HG03060 (cell line): ENCODE results near the gene CCL14.
"Not testable (repeated sequence)": the region's sequence is repeated elsewhere in the genome, so short reads cannot be mapped to it uniquely, and the experiment has no call there.

Source experiments
- ATAC-seq: cut with Tn5 transposase; IDR thresholded peaks from one replicate; pipeline ENCODE4 v1.9.1; 2021; ENCODE audit warnings: low read depth, moderate number of reproducible peaks; ENCODE audit not compliant: unreplicated experiment

CCL14 gene

DNA sequence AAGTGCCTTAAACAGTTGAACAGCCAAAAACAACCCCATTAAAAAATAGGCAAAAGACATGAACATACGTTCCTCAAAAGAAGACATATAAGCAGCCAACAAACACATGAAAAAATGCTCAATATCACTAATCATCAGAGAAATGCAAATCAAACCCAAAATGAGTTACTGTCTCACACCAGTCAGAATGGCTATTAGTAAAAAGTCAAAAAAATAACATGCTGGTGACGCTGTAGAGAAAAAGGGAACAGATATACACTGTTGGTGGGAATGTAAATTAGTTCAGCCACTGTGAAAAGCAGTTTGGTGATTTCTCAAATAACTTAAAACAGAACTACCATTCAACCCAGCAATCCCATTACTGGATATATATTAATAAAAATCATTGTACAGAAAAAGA lies 8.8 kb upstream of the CCL14 start:
- not testable (repeated sequence) for ATAC-seq

DNA sequence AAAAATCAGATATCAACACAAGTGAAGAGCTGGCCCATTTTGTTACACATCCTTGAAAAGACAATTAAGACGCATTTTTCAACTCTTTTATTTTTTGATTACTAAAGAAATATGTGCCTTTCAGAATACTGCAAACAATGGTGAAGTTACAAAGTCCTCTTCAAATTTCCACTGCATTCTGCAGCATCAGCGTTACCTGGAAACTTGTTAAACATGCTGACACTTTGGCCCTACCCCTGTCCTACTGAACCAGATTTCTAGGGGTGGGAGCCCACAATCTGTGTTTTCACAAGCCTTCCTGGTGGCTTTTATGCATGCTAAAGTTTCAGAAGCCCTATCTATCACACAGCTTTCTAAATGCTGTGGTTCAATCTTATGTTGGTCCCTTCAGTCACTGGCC lies 4.5 kb upstream of the CCL14 start:
- ATAC-seq, result no peak

DNA sequence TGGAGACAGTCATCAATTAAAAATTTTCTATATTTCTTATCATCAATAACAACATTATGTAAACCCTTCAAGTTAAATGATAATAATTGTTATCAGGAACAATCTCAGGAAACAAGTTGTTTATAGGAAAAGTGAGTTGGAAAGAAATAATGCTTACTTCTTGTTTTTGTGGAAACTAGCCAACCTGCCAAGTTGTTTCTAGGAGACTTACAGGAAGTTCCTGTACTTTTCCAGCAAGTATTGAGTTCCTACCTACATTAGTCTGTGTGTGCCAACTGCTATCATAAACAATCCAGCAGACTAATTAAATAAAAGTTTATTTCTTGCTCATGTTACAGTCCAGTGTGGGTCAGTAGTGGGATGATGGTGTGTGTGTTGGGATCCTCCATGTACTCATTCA lies 1.6 kb upstream of the CCL14 start:
- ATAC-seq, result no peak

DNA sequence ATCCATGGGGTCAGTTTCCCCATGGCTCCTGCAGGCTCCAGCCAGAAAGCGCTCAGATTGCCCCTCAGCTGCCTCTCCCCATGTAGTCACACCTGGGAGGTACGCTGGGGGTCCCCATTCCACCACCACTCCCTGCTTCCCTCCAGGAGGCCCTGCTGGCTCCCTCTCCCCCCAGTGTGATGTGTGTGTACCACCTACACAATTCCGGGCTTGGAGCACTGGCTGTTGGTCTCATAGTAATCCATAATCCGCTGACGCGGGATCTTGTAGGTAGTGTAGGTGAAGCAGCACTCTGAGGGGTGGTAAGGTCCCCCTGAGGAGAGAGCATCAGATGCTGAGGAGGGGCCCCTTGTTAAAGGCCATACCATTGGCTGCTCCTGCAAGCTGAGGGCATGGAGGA lies 2.4 kb downstream of the CCL14 start:
- ATAC-seq, result no peak

- no peak for ATAC-seq
These were observed 3.9 kb downstream of the CCL14 start for GRCh38 chr17:35982409-35983191.

- ATAC-seq, result no peak
These were observed 4.6 kb downstream of the CCL14 start for GRCh38 chr17:35981908-35982330.

- no peak for ATAC-seq
These were observed 5.3 kb downstream of the CCL14 start, which contains the start of gene CCL16 for GRCh38 chr17:35981246-35981645. CCL16 (minus strand) TSS chr17:35981497; CDS start chr17:35981420, 77 bp downstream.

DNA sequence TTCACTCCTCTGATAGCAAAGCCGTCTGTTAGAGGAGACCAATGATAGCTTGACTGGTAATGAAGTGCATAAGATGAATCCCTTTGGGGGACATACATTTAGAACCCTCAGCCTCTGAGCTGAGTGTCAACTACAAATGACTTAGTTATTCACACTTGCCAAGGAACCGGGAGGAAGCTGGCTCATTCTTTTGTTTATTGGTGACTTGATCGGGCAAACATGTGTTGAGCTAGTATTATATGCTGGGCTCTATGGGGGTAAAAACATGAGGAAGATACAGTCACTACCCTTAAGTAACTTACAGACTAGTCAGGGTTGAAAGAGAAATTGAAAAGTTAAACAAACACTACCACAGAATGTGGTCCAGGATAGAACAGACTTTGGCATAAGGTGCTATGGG lies 8.2 kb downstream of the CCL14 start:
- no peak for ATAC-seq

GRCh38 chr17:35977509-35977908 lies 9.0 kb downstream of the CCL14 start:
- ATAC-seq, result no peak

DNA sequence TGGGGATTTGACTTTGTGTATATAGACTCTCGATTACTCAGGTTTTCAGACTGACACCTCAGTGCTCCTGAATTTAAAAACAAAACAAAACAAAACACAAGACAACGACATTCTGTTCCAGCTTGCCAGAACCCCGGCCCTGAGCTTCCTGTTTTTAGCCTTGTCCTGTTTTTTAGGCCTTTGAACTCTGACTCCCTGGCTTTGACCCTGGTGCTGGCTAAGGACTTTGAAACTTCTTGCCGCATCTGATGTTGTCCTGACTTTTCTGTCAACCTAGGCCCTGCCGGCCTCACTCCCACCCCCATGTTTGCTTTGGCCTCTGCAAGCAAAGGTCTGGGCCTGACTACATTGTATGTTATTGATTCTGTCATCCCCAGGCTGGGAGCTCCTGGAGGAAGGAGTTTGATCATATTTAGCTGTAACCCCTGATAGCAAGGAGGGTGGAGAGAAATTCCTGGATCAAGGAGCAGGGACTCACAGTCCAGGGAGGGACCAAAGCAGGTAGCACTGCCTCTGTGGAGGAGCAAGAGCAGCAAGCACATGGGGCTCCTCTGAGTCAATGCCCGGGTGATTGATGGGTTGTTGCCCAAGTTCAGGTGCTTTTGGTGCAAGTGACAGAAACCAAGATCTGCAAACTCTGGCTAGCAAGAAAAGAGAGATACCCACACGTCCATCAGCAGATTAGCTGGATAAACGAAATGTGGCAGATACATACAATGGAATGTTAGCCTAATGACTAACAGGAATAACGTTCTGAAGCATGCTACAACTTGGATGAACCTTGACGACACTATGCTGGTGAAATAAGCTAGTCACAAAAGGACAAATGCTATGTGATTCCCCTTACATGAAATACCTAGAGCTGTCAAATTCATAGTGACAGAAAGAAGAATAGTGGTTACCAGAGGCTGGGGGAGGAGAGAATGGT lies 12.9 kb downstream of the CCL14 start:
- no peak for ATAC-seq

DNA sequence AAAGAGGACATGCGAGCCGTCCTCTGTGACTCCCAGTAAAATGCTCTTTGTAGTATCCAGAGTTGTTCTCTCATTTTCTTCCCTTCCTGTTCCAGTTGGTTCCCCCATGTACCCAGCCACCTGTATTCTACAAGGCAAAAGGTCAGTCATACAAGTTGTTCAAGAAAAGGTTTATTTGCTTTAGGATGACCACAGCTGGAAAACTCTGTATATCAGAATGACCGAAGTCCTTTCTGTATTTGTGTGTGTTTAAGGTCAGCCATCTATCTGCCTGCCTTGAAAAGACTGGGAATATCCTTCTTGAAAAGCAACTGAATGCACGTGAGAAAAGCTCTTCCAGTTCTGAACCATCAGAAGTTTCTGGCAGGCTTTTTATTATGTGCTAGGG lies 13.6 kb downstream of the CCL14 start:
- no peak for ATAC-seq

DNA sequence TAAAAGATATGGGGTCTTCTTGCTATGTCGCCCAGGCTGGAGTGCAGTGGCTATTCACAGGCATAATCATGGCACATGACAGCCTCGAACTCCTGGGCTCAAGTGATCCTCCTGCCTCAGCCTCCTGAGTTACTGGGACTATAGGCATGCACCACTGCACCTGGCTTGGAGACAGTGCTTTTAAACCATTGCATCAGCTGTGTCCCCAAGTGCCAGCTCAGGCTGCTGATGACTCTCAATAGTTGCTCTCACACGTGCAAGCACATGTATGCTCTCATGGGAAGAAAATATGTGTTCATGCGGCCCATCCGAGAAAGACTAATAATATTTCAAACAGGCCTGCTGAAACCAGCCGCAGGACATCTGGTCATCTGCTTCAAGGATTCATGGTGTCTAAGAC lies 14.0 kb downstream of the CCL14 start:
- ATAC-seq, result no peak

DNA sequence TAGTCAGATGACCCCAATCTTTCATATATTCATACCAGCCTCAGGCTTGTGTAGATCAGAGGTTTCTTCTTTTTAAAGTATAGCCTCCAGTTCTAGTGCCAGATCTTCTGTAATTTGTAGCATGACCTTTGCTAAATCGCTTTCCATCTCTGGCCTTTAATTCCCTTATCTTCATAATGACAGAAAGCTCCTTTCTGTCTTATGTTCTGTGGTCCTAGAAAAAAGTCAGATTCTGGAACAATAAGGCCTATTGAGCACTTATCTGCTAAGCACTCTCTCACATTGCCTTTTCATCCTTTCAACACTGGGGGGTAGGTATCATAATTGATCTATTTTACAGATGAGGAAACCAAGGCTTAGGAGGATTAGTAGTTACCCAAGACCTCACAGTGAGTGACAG lies 14.5 kb downstream of the CCL14 start:
- ATAC-seq, result no peak

DNA sequence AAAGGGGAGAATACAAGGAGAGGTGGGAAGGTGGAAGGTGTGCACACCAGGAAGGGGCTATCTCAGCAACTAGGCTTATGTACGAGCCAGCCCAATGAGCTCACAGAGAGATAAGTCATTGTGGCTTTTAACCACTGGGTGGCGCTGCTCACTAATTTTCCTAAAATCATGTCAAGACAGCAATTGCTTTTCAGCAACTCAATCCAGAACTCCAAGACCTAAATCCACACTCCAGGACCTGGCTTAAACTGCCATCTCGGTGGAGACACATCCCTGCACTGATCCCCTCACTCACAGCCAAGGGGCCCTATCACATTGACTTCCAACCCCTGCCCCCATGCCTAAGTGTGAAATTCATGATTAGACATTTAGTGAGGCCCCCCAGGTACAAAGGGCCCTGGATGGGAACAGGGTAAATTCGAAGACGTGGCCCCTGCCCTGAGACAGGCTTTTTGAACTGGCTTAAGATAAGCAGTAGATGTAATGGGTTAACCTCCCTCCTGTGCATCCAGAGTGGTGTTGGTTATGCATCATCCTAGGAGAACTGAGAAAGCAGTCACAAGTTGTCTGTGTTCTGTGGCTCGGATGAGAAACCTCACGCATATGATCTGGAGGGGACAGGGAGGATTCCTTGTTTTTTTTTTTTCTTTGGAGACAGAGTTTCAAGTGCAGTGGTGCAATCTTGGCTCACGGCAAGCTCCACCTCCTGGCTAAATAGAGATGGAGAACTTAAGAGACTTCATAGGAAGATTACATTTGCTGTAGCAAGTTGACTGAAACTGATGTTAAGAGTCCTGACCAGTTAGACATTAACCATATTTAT lies 16.8 kb downstream of the CCL14 start:
- ATAC-seq, result no peak

DNA sequence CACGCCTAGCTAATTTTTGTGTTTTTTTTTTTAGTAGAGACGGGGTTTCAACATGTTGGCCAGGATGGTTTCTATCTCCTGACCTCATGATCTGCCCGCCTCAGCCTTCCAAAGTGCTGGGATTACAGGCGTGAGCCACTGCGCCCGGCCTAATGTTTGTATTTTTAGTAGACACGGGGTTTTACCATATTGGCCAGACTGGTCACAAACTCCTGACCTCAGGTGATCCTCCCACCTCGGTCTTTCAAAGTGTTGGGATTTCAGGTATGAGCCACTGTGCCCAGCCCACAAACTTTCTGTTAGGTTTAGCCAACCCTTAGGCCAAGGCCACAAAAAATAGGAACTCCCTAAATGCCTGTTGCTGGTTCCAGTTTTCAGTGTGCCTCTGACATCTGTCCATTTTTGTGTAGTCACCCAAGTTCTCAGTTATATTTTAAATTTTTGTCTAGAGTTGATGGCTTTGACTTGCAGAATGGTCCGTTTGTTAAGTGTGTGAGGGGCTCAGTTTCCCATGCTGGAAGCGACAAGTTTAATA lies 17.9 kb downstream of the CCL14 start:
- ATAC-seq, result no peak

DNA sequence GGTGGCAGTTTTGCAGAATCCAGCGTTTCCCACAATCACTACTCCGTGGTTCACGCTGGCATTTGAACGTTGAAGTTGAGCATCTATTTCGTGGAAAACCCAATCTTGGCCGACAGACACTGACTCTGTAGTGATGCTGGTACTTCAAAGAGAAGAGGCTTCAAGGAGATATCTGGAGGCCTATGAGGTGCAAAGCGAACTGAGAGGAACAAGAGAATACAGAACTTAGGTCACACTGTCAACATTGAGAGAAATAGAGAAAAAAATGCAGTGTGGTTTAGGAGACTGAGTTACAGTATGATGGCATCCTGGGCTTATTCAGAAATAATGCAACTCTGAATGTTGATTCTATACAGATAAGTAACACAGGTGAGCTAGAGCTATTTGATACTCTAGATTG lies 21.3 kb downstream of the CCL14 start:
- no peak for ATAC-seq

DNA sequence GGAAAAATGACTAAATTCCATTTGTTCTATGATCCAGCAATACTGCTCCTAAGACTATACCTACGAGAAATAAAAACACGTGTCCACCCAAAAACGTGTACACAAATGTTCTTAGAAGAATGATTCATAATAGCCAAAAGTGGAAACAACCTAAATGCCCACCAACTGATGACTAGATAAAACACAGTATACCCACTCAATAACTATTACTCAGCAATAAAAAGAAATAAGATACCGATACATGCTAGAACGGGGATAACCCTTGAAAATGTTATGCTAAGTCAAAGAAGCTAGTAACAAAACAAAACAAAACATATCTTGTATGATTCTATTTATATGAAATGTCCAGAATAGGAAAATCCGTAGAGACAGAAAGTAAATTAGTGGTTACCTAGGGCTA lies 22.9 kb downstream of the CCL14 start:
- no peak for ATAC-seq

DNA sequence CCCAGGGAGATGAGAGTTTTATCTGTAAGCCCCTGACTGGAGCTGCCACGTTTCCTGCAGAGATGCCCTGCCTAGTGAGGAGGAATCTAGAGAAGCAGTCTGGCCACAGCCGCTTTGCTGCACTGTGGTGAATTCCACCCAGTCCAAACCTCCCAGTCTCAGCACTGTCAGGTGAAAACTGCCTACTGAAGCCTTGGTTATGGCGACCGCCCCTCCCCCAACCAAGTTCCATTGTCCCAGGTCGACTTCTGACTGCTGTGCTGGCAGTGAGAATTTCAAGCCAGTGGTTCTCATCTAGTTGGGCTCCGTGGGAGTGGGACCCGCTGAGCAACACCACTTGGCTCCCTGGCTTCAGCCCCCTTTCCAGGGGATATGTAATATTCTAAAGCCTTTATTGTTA lies 32.8 kb downstream of the CCL14 start:
- ATAC-seq, result no peak

GRCh38 chr17:35949401-35949800 lies 37.1 kb downstream of the CCL14 start:
- ATAC-seq, result no peak

GRCh38 chr17:35948092-35948491 lies 38.4 kb downstream of the CCL14 start:
- ATAC-seq, result no peak
